HG02588 (cell line): ENCODE data around the gene MAFG.

Experiments
- ATAC-seq: cut with Tn5 transposase; IDR thresholded peaks from one replicate; pipeline ENCODE4 v1.9.1; 2021; ENCODE audit warnings: mild to moderate bottlenecking, moderate library complexity; ENCODE audit not compliant: unreplicated experiment

The MAFG gene

DNA sequence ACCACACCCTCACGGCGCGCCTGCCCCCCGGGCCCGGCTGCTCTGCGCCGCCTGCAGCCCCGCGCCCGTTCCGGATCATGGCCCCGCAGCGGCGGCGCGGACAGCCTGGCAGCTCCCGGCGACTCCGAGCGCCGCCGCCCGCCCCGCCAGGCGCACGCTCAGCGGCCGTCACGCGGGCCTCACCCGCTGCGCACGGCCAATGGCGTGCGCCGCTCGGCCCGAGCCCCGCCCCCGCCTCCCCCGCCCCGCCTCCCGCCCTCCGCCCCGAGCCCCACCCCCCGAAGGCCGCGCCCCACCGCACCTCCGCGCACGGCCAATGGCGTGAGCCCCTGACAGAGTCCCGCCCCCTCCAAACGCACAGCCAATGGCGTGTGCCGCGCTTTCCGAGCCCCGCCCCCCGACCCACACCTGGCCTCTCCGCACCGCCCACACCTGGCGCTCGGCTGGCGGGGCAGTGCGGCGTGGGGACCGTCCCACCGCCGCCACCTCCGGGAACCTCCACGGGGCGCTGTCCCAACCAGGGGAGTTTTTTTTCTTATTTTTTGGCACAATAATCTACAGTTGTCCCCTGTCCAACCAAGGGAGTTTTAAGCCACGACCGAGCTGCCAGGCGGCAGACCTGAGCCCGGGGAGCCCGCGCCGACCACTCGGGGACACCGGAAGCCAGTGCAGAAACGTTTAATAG lies 16.1 kb downstream of the MAFG start, which contains the start of gene PCYT2:
PCYT2 (minus strand) TSS at position 123 of the 685 bp plus-strand sequence; CDS start at position 79, 44 bp downstream.
- peak; percentile 68 for ATAC-seq

GRCh38 chr17:81910840-81911276 lies 16.7 kb downstream of the MAFG start:
- peak; percentile 28 for ATAC-seq

DNA sequence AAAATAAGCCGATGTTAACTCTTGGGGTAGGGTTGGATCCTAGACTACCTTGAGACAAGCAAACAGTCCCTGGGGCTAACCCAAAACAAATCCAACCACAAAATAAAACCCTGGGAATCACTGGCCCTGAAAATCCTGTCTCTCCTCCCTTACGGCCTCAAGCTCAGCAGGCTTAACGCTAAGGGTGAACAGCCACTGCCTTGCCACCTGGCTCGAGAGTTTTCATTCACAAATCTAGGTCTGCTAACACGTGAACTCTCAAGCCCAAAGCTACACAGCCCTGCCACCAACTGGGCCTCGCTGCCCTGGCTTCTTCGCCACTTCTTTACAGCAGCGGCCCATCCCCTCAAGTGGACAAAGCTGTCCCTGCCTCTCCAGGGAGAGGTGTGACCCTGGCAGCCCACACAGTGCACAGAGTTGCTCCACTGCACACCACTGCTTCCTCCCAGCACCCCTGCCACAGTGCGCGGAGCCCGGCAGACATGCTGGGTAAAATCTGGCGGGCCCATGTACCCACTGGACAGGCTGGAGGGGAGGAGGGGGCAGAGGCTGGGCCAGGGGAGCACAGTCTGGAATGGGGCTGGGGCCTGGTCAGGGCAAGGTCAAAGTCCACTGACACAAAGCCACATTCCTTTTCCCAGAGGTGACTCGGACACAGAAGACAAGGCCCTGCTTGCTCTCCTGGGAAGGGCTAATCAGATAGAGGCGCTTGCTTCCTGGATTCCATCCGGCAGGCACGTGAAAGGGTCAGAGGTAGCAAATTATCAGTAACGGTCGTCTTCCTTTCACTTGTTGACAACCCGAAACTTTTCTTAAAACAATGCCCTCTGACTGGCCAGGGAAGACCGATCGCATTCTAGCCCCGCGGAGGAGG lies 17.3 kb downstream of the MAFG start:
- ATAC-seq: no peak

GRCh38 chr17:81909231-81909630 lies 18.3 kb downstream of the MAFG start:
- no peak for ATAC-seq

GRCh38 chr17:81908793-81909192 lies 18.7 kb downstream of the MAFG start:
- no peak for ATAC-seq

DNA sequence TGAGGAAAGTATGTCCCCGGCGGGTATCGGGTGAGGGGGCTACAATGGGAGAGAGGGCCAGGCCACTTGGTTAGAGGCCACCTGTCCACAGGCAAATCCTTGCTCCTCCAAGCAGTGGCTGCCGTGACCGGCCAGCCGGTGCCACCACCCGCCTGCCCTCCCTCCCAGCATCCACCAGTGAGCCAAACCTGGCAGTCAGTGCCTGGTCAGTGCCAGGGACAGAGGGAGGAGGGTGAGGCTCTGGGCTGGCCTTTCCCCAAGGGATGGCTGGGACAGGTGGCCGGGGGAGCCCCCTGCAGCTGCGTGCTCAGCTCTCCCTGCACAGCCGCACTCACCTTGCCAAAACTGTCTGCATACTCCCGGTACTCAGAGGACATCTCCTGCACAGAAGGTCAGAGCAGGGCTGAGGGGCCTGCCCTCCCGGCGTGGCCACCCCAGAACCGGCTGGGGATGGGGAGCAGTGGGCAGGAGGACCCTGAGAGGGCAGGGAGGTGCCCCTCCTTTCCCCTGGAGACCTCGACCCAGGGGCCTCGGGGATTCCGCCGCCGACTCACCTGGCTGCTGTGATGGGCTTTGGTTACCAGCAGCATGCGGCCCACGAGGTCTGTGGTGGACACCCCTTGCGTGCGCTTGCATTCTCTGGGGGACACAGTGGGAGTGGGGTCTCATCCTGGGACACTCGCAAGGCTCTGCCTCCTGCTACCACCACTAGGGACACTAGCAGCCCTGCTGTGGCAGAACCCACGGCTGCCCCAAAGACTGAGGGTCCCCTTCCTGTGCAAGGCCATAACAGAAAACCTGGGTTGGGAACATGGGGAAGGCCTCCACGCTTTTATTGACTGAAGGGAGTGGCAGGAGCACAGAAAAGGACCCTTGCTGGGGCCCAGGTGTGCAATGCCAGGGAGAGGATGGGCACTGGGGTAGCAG lies 20.1 kb downstream of the MAFG start:
- ATAC-seq: no peak

DNA sequence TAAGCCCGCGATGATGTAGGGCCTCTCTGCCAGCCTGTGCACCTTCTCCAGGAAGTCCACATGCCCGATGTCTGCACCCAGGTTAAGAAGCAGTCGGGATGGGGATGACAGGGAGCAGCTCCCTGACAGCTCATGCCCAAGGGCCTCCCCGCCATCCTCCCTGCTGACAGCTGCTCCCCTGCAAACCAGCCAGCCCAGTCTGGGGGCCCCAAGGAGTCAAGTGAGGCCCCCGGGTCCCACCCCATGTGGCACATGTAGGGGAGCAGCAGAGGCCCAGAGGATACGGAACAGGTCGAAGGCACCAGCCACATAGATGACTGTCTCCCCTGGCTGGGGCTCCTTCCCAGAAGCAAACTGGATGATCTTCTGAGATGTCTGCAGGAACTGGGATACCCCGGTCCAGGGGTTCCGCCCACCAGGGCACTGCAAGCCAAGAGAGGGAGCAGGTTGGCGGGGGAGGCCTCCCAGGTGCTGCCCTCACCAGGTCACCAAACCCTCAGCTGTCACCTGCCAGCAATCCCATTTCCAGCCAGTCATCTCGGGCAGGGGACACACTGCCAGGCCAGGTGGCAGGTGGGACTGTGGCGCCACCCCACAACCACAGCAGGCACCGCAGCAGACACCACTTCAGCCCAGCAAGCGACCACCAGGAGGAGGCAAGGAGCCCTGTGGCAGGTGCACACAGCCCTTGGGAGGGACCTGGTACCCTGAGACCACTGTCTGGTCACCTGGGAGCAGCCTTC lies 20.9 kb downstream of the MAFG start:
- no peak for ATAC-seq

DNA sequence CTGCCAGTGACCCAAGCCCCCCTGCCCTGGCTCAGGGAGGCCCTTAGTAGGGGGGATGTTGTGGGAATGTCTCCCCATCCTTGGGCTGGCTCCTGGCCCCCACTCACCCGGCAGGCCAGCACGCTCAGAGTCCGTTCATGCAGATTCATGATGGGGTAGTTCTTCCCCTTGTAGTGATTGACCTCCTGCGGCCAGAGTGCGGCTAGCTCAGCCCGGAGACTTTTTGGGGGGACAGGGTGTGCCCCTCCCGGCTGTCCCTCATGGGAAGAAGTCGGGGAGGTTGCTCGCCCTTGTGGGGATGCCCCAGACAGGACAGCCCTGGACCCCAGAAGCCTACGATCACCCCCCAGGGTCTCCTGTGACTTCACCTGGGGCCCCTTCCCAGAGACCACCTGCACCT lies 21.5 kb downstream of the MAFG start:
- no peak for ATAC-seq

DNA sequence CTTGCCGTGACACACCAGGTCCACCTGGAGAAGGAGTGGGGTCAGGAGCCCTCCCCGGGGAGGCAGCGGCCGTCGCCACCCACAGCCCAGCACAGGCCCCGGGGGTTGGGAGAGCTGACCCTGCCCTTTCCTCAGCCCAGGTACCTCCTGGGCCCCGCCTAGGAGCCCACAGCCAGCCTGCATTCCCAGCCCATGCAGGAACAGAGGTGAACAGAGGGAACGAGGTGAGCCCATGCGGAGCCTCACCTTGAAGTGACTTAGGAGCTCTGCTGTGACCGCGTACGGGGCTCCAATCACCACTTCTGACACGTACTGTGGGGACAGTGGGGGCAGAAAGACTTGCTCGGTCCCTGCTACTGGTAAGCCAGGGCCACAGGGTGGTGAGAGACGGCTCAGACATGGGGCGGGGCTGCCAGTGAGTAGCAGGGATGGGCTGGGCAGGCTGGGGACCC lies 22.1 kb downstream of the MAFG start:
- no peak for ATAC-seq

GRCh38 chr17:81904600-81905423 lies 22.7 kb downstream of the MAFG start:
- ATAC-seq: no peak

- no peak for ATAC-seq
Observed at GRCh38 chr17:81903896-81904599, 23.5 kb downstream of the MAFG start.

DNA sequence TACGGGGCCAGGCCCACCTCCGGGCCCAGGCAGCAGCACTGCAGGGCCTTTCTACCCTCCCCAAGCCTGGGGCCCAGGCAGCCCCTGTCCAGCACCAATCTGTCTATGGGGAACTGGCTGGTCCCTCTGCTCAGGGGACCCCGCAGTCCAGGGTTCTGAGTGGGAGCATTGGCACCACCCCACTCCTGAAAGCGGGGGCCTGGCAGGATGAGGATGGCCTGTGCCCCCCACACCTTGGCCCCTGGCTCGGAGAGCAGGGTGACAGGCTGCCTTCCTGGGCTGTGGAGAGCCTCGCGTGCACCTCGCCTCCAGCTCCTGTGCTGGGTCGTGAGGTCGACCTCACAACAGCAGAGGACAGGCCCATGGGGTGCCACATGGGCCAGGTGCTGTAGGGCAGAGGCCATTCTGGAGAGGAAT lies 24.1 kb downstream of the MAFG start:
- no peak for ATAC-seq

DNA sequence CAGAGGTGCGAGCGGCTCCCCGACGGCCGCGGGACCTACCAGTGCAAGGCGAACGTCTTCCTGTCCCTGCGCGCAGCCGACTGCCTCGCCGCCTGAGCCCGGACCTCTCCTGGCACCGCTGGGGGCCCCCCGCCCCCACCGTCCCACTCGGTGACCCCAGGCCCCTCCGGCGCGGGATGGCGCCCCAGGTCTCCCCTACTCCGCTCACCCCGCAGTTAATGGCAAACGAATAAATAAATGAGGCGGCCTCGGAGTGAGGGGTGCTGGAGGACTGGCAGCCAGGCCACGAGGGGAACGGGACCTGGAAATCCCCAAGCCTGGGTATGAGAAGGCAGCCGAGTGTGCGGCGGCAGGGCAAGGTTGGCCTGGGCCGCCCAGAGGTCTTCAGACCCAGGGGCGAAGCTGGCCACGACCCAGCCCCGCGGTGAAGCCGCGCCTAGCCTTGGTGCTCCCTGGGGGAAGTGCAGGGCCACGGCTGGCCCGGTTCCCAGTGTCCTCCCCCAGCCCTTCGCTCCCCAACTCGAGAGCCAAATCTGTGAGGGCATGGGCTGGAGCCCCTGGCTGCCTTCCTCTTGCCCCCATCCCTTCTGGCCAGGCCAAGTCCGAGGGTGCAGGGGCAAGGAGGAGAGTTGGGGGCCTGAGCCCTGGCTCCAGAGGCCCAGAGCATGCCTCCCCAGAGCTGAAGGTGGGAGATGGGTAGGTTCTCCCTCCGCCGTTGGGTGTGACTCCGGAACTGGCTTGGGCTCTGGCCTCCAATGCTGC lies 24.7 kb downstream of the MAFG start:
- no peak for ATAC-seq

DNA sequence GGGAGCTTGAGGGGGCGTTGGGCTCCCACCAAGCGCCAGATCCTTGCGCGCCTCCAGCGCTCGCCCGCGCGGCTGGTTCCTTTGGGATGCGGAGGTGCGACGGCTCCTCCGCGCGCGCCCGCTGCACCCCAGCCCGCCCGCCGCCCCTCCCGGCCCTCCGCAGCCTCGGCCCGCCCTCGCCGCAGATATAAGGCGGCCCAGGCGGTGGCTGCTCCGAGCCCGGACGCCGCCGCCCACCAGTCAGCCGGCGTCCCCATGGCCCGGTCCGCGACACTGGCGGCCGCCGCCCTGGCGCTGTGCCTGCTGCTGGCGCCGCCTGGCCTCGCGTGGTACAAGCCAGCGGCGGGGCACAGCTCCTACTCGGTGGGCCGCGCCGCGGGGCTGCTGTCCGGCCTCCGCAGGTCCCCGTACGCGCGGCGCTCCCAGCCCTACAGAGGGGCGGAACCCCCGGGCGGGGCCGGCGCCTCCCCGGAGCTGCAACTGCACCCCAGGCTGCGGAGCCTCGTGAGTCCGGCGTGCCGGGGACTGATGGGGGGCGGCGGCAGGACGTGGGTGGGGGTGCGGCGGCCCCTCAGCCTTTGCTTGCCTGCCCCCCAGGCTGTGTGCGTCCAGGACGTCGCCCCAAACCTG lies 25.4 kb downstream of the MAFG start, which contains the start of gene NPB:
NPB (plus strand) TSS at position 216 of the 630 bp plus-strand sequence; CDS start at position 256, 40 bp downstream.
- no peak for ATAC-seq

GRCh38 chr17:81901167-81902022 lies 26.1 kb downstream of the MAFG start:
- ATAC-seq: no peak

- no peak for ATAC-seq
Observed at GRCh38 chr17:81900181-81900820, 27.2 kb downstream of the MAFG start.
